Bronchial epithelial cell (primary cell): Measurements from ENCODE around the gene TGFA. TPM values are rescaled to one million over a fixed set of nuclear protein-coding genes. Genes with fewer than 3 reads are reported as not detected.

Experiments used
- DNase-seq: peaks from one replicate; pipeline ENCODE4 v3.0.0-alpha.2; 2010; ENCODE audit warnings: low read depth
- FAIRE-seq: peaks from 2 replicates; lab custom pipeline; 2011; peaks lifted over from hg19 to GRCh38; lab: Jason Lieb, UNC
- H3K27me3 ChIP-seq: 2 replicates; pipeline ENCODE4 v1.5.1; 2011; ENCODE audit warnings: low read length; ENCODE audit not compliant: control insufficient read depth, insufficient read depth
- H3K36me3 ChIP-seq: 2 replicates; pipeline ENCODE4 v1.5.1; 2011; ENCODE audit warnings: low read length; ENCODE audit not compliant: control insufficient read depth, insufficient read depth
- H3K4me3 ChIP-seq: 2 replicates; pipeline ENCODE4 v1.5.1; 2011; ENCODE audit warnings: mild to moderate bottlenecking, low read depth, low read length, control low read depth
- CTCF ChIP-seq: IDR thresholded peaks from 2 replicates; pipeline ENCODE4 v1.5.1; 2011; ENCODE audit warnings: mild to moderate bottlenecking, moderate library complexity, low read length, control low read depth, inconsistent platforms; ENCODE audit not compliant: insufficient read depth, severe bottlenecking
- total RNA-seq: library from RNA; depleted of rRNA; stranded (reverse); fragments of >200 nt; gene quantifications from 2 replicates; pipeline ENCODE4 v1.2.1, GENCODE V29; 2014

Gene TGFA
- total RNA-seq, 1 donor from 2014 or later = 85.3 TPM

DNA sequence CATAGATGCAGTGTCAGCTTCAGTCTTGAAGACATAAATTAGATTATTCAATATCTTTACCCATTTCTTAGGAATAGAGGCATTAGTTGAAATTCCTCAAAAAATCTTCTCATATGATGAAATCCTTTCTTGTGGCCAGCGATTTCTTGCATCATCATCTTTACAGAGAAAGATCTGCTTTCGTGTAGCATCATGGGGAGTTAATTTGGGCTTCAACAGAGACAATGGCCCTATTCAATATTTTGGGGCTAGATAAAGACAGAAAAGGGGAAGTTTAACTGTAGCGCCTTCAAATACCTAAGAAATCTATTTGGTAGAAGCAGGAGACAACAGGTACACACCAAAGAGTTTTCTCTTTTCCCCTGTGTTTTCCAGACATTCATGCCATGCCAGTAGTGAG, 73.8 kb downstream of the TGFA start:
- FAIRE-seq (no peak), DNase-seq (no peak)
- H3K36me3 ChIP-seq = peaks cover 1% of the 10 kb centered on the region
- H3K27me3 ChIP-seq = no peaks in the 10 kb centered on the region
- H3K4me3 ChIP-seq = no peak overlapping the region
- TF ChIP-seq CTCF = no peak

DNA sequence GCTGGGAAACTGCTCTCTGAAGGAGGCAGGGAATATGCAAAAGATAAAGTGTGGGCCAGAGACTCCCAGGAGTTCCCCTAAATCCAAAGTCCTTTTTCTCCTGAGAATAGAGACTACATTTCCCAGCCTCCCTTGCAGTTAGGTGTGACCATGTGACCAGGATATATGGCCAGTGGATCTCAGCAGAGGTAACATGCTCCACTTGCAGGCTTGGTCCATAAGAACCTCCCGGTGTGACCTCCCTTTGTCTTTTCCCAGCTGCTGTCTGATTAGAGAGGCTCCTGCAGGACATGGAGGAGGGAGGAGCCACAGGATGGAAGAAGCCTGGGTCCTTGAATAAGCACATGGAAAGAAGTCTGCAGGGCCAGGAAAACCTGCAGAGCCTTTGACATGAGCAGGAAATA, 76.2 kb downstream of the TGFA start:
- DNase-seq (no peak), FAIRE-seq (no peak)
- TF ChIP-seq CTCF = no peak
- Histone ChIP-seq H3K4me3 (no peak overlapping the region), H3K27me3 (no peaks in the 10 kb centered on the region), H3K36me3 (peaks cover 2% of the 10 kb centered on the region)

- FAIRE-seq (no peak), DNase-seq (no peak)
- H3K4me3 ChIP-seq = no peak overlapping the region
- TF ChIP-seq CTCF = no peak
- no peaks in the 10 kb centered on the region for H3K27me3 ChIP-seq
- peaks cover 4% of the 10 kb centered on the region for H3K36me3 ChIP-seq
Measured at GRCh38 chr2:70475266-70475665, 78.4 kb downstream of the TGFA start.

- H3K36me3 ChIP-seq = peaks cover 2% of the 10 kb centered on the region
- DNase-seq (no peak), FAIRE-seq (no peak)
- H3K4me3 ChIP-seq = no peak overlapping the region
- H3K27me3 ChIP-seq = no peaks in the 10 kb centered on the region
- TF ChIP-seq CTCF = no peak
Measured at GRCh38 chr2:70474256-70474848, 79.3 kb downstream of the TGFA start.

DNA sequence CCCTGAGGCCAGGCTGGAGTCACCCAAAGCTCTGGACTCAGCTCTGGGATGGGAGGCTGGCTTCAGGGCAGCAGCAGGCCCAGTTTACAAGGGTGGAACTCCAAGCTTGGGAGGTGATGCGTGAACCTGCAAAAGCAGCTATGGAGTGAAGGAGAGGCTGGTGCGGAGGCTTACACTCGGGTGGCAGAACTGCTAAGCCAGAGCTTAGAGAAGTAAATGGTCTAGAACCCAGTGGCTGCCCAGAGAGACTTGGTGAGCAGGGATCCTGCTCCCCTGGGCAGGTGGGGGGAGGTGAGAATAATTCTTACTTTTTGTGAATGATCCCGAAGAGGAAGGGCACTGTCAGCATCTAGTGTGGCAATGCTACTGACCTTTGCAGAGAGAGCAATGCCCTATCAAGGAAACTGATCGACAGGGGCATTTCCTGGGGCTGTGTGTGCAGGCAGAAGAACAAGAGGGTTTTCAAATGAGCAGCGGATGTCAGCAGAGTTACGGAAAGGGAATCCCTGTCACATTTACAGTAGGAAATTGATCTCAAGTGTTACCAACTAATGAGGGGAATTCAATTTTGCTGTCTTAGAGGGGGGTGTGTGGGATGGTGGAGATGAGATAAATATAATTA, 80.4 kb downstream of the TGFA start:
- no peak for TF ChIP-seq CTCF
- Histone ChIP-seq H3K27me3 (no peaks in the 10 kb centered on the region), H3K4me3 (no peak overlapping the region), H3K36me3 (peaks cover 6% of the 10 kb centered on the region)
- FAIRE-seq = no peak
- no peak for DNase-seq
